HL-60 (cell line): ENCODE data around the gene MAD1L1.

Experiments
- CTCF ChIP-seq: IDR thresholded peaks from one replicate; pipeline ENCODE4 v1.5.1; 2011; ENCODE audit warnings: low read length, control low read depth, inconsistent platforms; ENCODE audit not compliant: insufficient read depth
- GABPA ChIP-seq: IDR thresholded peaks from 2 replicates; pipeline ENCODE4 v1.6.1; 2012; ENCODE audit warnings: low read depth
- POLR2AphosphoS5 ChIP-seq: IDR thresholded peaks from 2 replicates; pipeline ENCODE4 v1.6.1; 2012; ENCODE audit warnings: low read depth
- REST ChIP-seq: IDR thresholded peaks from 2 replicates; pipeline ENCODE4 v1.6.1; 2012; ENCODE audit warnings: low read depth; ENCODE audit not compliant: insufficient replicate concordance
- SPI1 ChIP-seq: IDR thresholded peaks from 2 replicates; pipeline ENCODE4 v1.6.1; 2012; ENCODE audit warnings: low read depth, mild to moderate bottlenecking, borderline replicate concordance

- no peak for TF ChIP-seq CTCF
- no peak for TF ChIP-seq REST
- no peak for TF ChIP-seq GABPA
- no peak for TF ChIP-seq POLR2AphosphoS5
- no peak for TF ChIP-seq SPI1
Observed at GRCh38 chr7:1956611-1957470, 275.9 kb downstream of the MAD1L1 start.
